Right renal pelvis (tissue), 4 donors: ENCODE data around the gene DHCR7. TPM values are rescaled to one million over a fixed set of nuclear protein-coding genes. Genes with fewer than 3 reads are reported as not detected.
A peak's percentile ranks its signal among the peaks of the same experiment; 100 is the strongest.

Source experiments
- DNase-seq, 4 donors: peaks; one replicate each; pipeline ENCODE4 v3.0.0-alpha.2; 2013; ENCODE audit warnings: low read depth in 4 of 4, low spot score in 3 of 4, missing footprints in 1 of 4
- polyA plus RNA-seq, 4 donors: library from polyadenylated mRNA; unstranded; fragments of 120-200 nt; gene quantifications; one replicate each; pipeline ENCODE4 v1.2.1, GENCODE V29; 2013; ENCODE audit not compliant: insufficient read length in 4 of 4

DHCR7 gene
- polyA plus RNA-seq, 4 donors: 37.8 to 49.5 (median 43.0) TPM

DNA sequence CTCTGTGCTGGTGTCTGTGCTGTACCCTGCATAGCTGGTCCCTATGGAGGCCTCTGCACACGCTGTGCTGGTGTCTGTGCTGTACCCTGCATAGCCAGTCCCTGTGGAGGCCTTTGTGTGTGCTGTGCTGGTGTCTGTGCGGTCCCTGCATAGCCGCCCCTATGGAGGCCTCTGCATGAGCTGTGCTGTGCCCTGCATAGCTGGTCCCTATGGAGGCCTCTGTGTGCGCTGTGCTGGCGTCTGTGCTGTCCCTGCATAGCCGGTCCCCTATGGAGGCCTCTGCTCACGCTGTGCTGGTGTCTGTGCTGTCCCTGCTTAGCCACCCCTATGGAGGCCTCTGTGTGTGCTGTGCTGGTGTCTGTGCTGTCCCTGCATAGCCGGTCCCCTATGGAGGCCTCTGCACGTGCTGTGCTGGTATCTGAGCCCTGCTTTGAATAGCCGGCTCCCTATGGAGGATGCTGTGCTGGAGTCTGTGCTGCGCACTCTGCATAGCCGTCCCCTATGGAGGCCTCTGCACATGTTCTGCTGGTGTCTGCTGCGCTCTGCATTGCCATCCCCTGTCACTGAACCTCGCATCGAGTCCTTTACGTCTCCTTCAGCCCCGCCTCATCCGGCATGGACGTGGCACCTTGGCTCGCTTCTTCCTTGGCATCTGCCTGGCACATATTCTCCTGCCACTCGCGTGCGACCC is 11.0 kb upstream of the DHCR7 start:
- DNase-seq: no peak

DNA sequence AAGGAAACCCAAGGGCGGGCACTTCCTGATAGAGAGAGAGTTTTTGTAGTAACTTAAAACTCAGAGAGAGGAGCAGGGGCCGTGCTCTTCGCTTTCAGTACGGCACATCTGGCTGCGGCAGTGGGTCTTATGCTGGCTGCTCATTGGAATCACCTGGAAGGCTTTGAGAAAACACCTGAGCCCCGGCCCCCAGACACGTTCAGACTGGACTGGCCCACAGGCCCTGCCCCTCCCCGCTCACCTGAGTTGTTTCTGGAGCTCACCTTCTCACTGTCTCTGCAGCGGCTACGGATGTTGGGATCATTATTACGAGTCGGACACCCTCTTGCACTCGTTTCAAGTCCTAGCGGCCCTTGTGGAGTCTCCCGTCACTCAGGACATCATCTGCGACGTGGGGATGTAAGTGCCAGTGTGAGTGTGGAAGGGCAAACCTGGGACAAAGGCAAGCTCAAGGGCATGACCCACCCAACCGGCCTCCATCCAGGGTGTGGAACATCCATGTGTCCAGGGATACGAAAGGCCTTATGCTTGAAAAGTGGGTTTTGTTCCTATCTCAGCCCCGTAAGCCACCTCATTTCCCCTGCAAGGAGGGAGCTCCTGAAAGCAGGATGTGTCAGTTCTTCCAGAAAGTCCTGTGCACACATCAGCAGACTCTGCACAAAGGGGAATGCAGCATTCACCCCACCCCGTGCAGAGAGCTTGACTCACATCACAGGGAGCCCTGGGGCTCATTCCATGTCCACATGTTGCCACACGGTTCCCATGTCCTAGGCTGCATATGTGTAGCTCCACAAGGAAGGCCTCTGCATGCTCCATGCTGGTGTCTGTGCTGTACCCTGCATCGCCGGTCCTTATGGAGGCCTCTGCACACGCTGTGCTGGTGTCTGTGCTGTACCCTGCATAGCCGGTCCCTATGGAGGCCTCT is 10.2 kb upstream of the DHCR7 start:
- DNase-seq: no peak

GRCh38 chr11:71456831-71457230 is 8.6 kb upstream of the DHCR7 start:
- DNase-seq: no peak

- no peak for DNase-seq
These were observed 8.1 kb upstream of the DHCR7 start for GRCh38 chr11:71456294-71456693.

GRCh38 chr11:71454470-71455113 is 6.4 kb upstream of the DHCR7 start:
- no peak for DNase-seq

DNA sequence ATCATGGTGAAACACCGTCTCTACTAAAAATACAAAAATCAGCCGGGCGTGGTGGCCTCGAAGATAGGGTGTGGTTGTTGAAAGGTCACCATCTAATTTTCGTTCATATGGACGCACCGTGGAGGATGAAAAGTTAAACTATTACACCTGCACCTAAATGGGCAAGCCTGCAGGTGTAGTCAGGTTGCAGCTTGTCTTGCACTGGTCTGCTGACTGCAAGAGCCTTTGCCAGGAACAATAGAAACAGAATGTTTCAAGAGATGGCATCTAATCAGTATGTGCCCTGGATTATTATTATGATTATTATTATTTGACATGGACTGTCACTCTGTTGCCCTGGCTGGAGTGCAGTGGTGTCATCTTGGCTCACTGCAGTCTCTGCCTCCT is 5.7 kb upstream of the DHCR7 start:
- DNase-seq: no peak

GRCh38 chr11:71453037-71453917 is 5.1 kb upstream of the DHCR7 start, which contains the start of gene NADSYN1:
TSS of gene NADSYN1 (plus strand) at chr11:71453203. CDS start at chr11:71453297, 94 bp downstream.
- DNase-seq: peak; percentile 87 to 93 (median 90)

GRCh38 chr11:71452199-71453036 is 4.2 kb upstream of the DHCR7 start:
- peak in 1 of 4 donors; percentile 31 for DNase-seq

DNA sequence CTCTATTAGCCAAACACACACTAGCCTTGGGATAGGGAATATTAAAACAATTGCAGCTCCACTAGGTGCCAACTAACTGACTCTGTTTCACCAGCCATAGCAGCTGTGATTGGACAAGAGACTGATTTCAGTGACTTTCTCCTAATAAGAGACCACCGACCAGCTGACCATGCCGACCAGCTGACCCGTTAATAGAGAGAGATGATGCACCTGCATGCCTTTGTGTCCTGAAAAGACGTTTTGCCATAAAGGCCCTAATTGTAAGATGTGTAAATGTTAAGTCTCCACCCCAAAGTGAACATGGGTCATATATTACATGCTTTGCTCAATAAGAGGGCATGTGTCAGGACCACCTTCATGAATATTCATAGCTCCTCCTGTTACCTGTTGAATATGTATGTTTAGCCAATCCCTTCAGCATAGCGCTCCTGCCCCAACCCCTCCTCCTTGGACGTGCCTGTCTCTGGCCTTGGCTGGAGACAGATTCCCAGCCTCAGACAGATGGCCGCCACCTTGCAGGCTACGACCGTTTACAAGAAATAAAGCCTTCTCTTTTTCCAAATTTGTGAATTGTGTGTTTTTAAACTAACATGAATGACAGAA is 3.5 kb upstream of the DHCR7 start:
- DNase-seq: no peak

DNA sequence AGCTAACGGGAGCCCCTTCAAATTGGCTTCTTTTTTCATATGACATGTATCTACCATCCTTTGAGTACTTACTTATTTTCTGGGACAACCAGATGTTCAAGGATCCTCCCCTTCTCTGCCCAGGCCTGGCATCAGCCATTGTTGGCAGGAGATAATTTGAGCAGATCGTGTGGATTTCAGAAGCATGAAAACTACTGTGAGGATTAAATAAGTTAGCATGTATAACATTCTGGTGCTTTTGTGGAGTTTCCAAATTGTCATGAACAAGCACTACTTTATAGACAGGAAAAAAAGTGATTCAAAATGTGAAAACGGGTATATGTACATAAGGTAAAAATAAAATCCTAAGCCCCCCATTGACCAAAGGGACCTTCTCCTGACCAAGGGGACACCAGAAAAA is 2.7 kb upstream of the DHCR7 start:
- no peak for DNase-seq

DNA sequence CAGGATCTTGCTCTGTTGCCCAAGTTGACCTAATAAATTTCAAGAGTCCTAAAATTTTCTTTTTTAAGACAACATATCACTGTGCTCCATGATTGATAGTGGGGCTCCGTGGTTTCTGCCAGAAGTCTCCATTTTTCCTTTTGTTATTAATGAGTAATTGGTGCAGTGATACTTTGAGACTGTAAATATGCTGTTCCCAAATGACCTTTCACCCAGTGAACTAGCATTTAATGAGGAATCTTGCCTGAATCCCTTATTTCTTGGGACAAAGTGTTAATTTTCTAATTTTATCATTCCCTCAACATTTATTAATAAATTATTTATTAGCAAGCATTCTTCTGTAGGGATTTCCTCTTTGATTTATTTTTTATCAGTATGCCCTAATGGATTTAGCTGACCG is 2.3 kb upstream of the DHCR7 start:
- DNase-seq: no peak

DNA sequence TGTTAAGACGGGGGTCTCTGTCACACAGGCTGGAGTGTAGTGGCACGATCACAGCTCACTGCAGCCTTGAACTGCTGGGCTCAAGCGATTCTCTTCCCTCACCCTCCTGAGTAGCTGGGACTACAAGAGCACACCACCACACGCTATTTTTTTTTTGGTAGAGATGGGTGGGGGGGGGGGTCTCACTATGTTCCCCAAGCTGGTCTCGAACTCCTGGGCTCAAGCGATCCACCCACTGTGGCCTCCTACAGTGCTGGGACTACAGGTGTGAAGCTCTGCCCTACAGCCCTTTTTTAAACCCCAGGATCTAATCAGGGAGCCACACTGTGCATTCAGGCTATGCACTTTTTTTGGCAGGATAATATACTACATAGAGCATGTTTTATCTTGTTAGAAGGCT is 1.4 kb upstream of the DHCR7 start:
- no peak for DNase-seq

DNA sequence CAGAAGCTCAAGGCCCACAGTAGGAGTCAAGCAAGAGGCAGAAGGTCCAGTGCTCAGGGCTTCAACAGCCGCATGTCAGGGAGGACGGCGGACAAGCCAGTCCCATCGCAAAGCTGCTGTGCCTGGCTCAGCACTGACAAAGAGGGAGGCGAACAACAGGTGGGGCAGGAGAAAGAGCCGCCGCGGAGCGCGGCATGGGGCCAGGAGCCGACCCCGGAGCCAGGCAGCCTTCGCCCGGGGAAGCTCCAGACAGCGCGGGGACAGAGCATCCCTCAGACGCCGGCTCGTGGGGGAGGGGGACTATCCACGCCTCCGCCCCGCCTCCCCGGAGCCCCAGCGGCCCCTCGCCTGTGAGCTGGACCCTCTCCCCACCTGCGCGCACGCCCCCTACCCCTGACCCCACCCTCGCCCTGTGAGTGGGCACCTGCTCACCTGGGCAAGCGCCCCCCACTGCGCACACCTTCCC is 369 bp downstream of the DHCR7 start:
- peak in 2 of 4 donors; percentile 9 to 16 for DNase-seq

- DNase-seq: no peak
These were observed 1.1 kb downstream of the DHCR7 start for GRCh38 chr11:71446942-71447688.

GRCh38 chr11:71446150-71446549 is 2.0 kb downstream of the DHCR7 start:
- DNase-seq: no peak

DNA sequence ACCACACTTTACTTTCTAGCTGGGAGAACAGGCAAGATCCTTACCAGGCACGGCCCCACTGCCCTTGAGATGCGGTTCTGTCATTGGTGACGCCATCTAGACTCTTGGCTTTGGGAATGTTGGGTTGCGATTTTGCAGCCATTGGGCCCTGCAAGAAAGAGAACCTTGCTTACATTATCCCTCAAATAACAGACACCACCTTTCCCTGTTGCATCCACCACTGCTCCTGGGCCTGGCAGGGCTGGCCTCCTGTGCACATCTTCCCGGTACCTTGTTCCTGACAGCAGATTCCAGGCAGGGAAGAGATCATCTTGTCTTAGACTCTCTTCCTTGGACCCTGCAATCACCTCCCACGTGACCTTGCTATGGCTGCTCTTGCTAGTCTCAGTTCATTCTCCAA is 3.4 kb downstream of the DHCR7 start:
- no peak for DNase-seq

GRCh38 chr11:71443736-71444445 is 4.3 kb downstream of the DHCR7 start:
- no peak for DNase-seq

GRCh38 chr11:71442880-71443279 is 5.3 kb downstream of the DHCR7 start:
- no peak for DNase-seq
